Measurements from ENCODE around the gene CRIM1.

GRCh38 chr2:36441065-36441625, 85.6 kb downstream of the CRIM1 start:
- TF ChIP-seq CTCF (conservative IDR thresholded peaks at IDR 0.05; ENCODE audit: low read length) = no peak
- no peak for TF ChIP-seq EZH2phosphoT487 (IDR thresholded peaks at IDR 0.05; ENCODE audit: borderline replicate concordance)

All from Loucy (cell line).